Measurements from ENCODE around the gene MROH8.

The MROH8 gene

GRCh38 chr20:37200376-37200775, 21.0 kb upstream of the MROH8 start:
- no peaks in the 10 kb centered on the region for H3K27me3 ChIP-seq (ENCODE audit: insufficient read depth, low read depth)
- H3K4me2 ChIP-seq, result no peak overlapping the region
- H4K20me1 ChIP-seq (ENCODE audit: insufficient read depth), result peaks cover 20% of the 10 kb centered on the region
- no peak overlapping the region for H3K27ac ChIP-seq
- peaks cover 7% of the 10 kb centered on the region for H3K4me1 ChIP-seq (ENCODE audit: low read depth, poor library complexity, severe bottlenecking)
- TF ChIP-seq CTCF (conservative IDR thresholded peaks at IDR 0.05; ENCODE audit: low read depth, low read length), result no peak
- H3K4me3 ChIP-seq (IDR thresholded peaks at IDR 0.05; ENCODE audit: insufficient read depth, low read depth, low read length), result no peak overlapping the region
- H2AFZ ChIP-seq (ENCODE audit: low read depth), result no peak overlapping the region
- H3K36me3 ChIP-seq (ENCODE audit: insufficient read depth), result peaks cover 19% of the 10 kb centered on the region; the same call in 1 of the 2 replicates
- peaks cover 37% of the 10 kb centered on the region for H3K79me2 ChIP-seq (ENCODE audit: insufficient read depth, low read depth)
- H3K9ac ChIP-seq, result no peak overlapping the region

GRCh38 chr20:37198932-37199660, 19.7 kb upstream of the MROH8 start:
- Histone ChIP-seq H3K36me3 (ENCODE audit: insufficient read depth) (peaks cover 15% of the 10 kb centered on the region; the same call in 1 of the 2 replicates), H4K20me1 (ENCODE audit: insufficient read depth) (peaks cover 24% of the 10 kb centered on the region), H2AFZ (ENCODE audit: low read depth) (no peak overlapping the region), H3K79me2 (ENCODE audit: insufficient read depth, low read depth) (peaks cover 47% of the 10 kb centered on the region), H3K27ac (no peak overlapping the region), H3K4me3 (IDR thresholded peaks at IDR 0.05; ENCODE audit: insufficient read depth, low read depth, low read length) (no peak overlapping the region), H3K27me3 (ENCODE audit: insufficient read depth, low read depth) (no peaks in the 10 kb centered on the region), H3K4me2 (no peak overlapping the region), H3K9ac (no peak overlapping the region), H3K4me1 (ENCODE audit: low read depth, poor library complexity, severe bottlenecking) (peaks cover 10% of the 10 kb centered on the region)
- TF ChIP-seq CTCF (conservative IDR thresholded peaks at IDR 0.05; ENCODE audit: low read depth, low read length), result no peak

- H3K9ac ChIP-seq, result no peak overlapping the region
- peaks cover 5% of the 10 kb centered on the region; the same call in 1 of the 2 replicates for H3K36me3 ChIP-seq (ENCODE audit: insufficient read depth)
- H3K4me2 ChIP-seq, result no peak overlapping the region
- H3K27me3 ChIP-seq (ENCODE audit: insufficient read depth, low read depth), result no peaks in the 10 kb centered on the region
- H3K79me2 ChIP-seq (ENCODE audit: insufficient read depth, low read depth), result peaks cover 86% of the 10 kb centered on the region
- H3K27ac ChIP-seq, result no peak overlapping the region
- H3K4me3 ChIP-seq (IDR thresholded peaks at IDR 0.05; ENCODE audit: insufficient read depth, low read depth, low read length), result no peak overlapping the region
- no peak overlapping the region for H2AFZ ChIP-seq (ENCODE audit: low read depth)
- no peak for TF ChIP-seq CTCF (conservative IDR thresholded peaks at IDR 0.05; ENCODE audit: low read depth, low read length)
- H4K20me1 ChIP-seq (ENCODE audit: insufficient read depth), result peaks cover 43% of the 10 kb centered on the region
- H3K4me1 ChIP-seq (ENCODE audit: low read depth, poor library complexity, severe bottlenecking), result peaks cover 17% of the 10 kb centered on the region
These were observed 15.5 kb upstream of the MROH8 start for GRCh38 chr20:37194621-37195417.

- no peak overlapping the region for H2AFZ ChIP-seq (ENCODE audit: low read depth)
- H3K36me3 ChIP-seq (ENCODE audit: insufficient read depth), result peaks cover 3% of the 10 kb centered on the region; the same call in 1 of the 2 replicates
- no peak overlapping the region for H3K9ac ChIP-seq
- H3K79me2 ChIP-seq (ENCODE audit: insufficient read depth, low read depth), result peaks cover 90% of the 10 kb centered on the region
- TF ChIP-seq CTCF (conservative IDR thresholded peaks at IDR 0.05; ENCODE audit: low read depth, low read length), result no peak
- H3K27me3 ChIP-seq (ENCODE audit: insufficient read depth, low read depth), result no peaks in the 10 kb centered on the region
- peaks cover 48% of the 10 kb centered on the region for H4K20me1 ChIP-seq (ENCODE audit: insufficient read depth)
- peaks cover 17% of the 10 kb centered on the region for H3K4me1 ChIP-seq (ENCODE audit: low read depth, poor library complexity, severe bottlenecking)
- H3K27ac ChIP-seq, result no peak overlapping the region
- H3K4me2 ChIP-seq, result no peak overlapping the region
- H3K4me3 ChIP-seq (IDR thresholded peaks at IDR 0.05; ENCODE audit: insufficient read depth, low read depth, low read length), result no peak overlapping the region
These were observed 14.5 kb upstream of the MROH8 start for GRCh38 chr20:37193821-37194220.

All from KMS-11 (cell line).